BJ (cell line): Measurements from ENCODE around the gene DNAH12. TPM values are rescaled to one million over a fixed set of nuclear protein-coding genes. Genes with fewer than 3 reads are reported as not detected.
"Not testable (repeated sequence)": the region's sequence is repeated elsewhere in the genome, so short reads cannot be mapped to it uniquely, and the experiment has no call there.

Experiments used
- CTCF ChIA-PET: fragments of 350-600 bp; formaldehyde crosslinking; extraction: SDS; loops from one replicate; lab custom pipeline; 2021; ENCODE audit warnings: antibody characterized with exemption, inconsistent platforms; lab: Yijun Ruan, JAX
- POLR2A ChIA-PET: fragments of 300-600 bp; sonication (Branson Sonifier 250); formaldehyde crosslinking; extraction: SDS; loops from one replicate; lab custom pipeline; 2021; ENCODE audit warnings: antibody characterized with exemption; lab: Charles Lee
- DNase-seq: peaks from one replicate; pipeline ENCODE4 v3.0.0-alpha.2; 2011; ENCODE audit warnings: low read depth
- H3K27me3 ChIP-seq: 2 replicates; pipeline ENCODE4 v1.6.0; 2011; ENCODE audit warnings: low read length; ENCODE audit not compliant: control insufficient read depth, insufficient read depth
- H3K36me3 ChIP-seq: 2 replicates; pipeline ENCODE4 v1.5.1; 2011; ENCODE audit warnings: low read length; ENCODE audit not compliant: control insufficient read depth, insufficient read depth
- H3K4me3 ChIP-seq: 2 replicates; pipeline ENCODE4 v1.5.1; 2011; ENCODE audit warnings: low read depth, mild to moderate bottlenecking, control low read depth, low read length
- polyA plus RNA-seq: library from polyadenylated mRNA; depleted of rRNA; stranded (reverse); fragments of >200 nt; gene quantifications from 2 replicates; pipeline ENCODE4 v1.2.3, GENCODE V29; 2011
- TF ChIP-seq, protein P1 (sequence below): IDR thresholded peaks from 2 replicates; pipeline ENCODE4 v1.5.1; 2011; ENCODE audit warnings: low read depth, mild to moderate bottlenecking, control low read depth, inconsistent platforms, low read length, moderate library complexity; ENCODE audit not compliant: insufficient read depth

DNAH12 gene
- polyA plus RNA-seq, 1 experiment, result not detected

DNA sequence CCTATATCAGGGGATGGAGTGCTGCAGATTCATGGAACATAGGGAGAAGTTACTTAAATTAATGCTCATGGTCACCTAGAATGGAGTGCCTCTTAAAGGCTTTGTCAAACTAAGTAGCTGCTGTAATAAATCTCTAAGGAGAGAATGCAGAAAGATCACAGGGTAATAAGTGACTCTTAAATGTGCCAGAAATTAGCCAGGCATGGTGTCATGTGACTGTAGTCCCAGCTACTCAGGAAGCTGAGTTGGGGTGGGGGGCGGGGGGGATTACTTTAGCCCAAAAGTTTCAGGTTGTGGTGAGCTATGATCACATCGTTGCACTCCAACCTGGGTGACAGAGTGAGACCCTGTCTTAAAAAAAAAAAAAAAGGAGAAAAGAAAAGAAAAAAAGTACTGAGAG is 160.7 kb downstream of the DNAH12 start:
- TF ChIP-seq, protein P1, sequence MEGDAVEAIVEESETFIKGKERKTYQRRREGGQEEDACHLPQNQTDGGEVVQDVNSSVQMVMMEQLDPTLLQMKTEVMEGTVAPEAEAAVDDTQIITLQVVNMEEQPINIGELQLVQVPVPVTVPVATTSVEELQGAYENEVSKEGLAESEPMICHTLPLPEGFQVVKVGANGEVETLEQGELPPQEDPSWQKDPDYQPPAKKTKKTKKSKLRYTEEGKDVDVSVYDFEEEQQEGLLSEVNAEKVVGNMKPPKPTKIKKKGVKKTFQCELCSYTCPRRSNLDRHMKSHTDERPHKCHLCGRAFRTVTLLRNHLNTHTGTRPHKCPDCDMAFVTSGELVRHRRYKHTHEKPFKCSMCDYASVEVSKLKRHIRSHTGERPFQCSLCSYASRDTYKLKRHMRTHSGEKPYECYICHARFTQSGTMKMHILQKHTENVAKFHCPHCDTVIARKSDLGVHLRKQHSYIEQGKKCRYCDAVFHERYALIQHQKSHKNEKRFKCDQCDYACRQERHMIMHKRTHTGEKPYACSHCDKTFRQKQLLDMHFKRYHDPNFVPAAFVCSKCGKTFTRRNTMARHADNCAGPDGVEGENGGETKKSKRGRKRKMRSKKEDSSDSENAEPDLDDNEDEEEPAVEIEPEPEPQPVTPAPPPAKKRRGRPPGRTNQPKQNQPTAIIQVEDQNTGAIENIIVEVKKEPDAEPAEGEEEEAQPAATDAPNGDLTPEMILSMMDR, result no peak
- H3K27me3 ChIP-seq, result no peaks in the 10 kb centered on the region; the same call in 1 of the 2 replicates
- no peaks in the 10 kb centered on the region for H3K36me3 ChIP-seq
- POLR2A ChIA-PET, result no interaction called here
- no peak for DNase-seq
- CTCF ChIA-PET, result no interaction called here
- no peak overlapping the region for H3K4me3 ChIP-seq

DNA sequence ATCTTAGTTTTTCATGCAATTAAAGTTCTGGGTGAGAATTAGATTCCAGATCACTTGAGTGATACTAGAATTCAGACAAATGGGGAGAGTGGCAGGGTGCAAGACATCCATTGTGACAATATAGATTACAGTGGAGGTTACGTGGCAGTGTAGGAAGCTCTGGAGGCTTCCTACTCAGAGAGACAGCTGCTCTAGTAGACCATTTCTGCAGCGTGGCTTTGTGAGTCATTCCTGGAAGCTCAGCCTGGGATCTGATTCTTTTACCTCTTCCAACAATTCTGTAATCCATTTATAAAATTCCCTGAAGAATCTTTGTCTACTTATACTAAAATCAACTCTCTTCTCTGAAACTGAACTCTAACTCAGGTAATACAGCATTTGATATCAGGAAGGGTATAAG is 161.2 kb downstream of the DNAH12 start:
- ChIA-PET CTCF (no interaction called here), POLR2A (no interaction called here)
- TF ChIP-seq, protein P1, result no peak
- no peak for DNase-seq
- Histone ChIP-seq H3K4me3 (no peak overlapping the region), H3K27me3 (no peaks in the 10 kb centered on the region; the same call in 1 of the 2 replicates), H3K36me3 (no peaks in the 10 kb centered on the region)

DNA sequence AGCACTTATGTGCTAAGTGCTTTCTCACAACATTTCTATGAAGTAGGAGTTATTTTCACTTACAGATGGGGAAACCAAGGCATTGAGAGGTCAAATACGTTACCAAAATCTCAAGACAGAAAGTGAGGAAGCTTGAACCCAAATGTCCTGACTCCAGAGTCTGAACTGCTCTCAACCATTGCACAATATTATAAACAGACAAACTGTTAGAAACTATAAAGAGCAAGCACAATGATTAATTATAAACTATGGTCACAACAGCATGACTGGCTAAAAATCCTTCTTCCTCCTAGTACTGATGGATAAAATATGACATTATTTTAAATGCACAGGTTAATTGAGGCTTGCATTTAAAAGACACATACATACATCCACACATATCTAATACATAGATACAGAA is 173.8 kb downstream of the DNAH12 start:
- POLR2A ChIA-PET, result no interaction called here
- DNase-seq, result no peak
- Histone ChIP-seq H3K4me3 (no peak overlapping the region), H3K36me3 (no peaks in the 10 kb centered on the region), H3K27me3 (no peaks in the 10 kb centered on the region)
- CTCF ChIA-PET, result no interaction called here
- TF ChIP-seq, protein P1, result no peak

DNA sequence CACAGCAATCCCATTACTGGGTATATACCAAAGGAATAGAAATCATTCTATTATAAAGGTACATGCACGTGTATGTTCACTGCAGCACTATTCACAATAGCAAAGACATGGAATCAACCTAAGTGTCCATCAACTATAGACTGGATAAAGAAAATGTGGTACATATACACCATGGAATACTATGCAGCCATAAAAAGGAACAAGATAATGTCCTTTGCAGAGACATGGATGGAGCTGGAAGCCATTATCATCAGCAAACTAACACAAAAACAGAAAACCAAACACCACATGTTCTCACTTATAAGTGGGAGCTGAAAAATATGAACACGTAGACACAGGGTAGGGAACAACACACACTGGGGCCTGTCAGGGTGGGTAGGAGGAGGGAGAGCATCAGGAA is 179.1 kb downstream of the DNAH12 start:
- DNase-seq, CTCF ChIA-PET, H3K36me3 ChIP-seq, H3K27me3 ChIP-seq, POLR2A ChIA-PET, H3K4me3 ChIP-seq: not testable (repeated sequence)

DNA sequence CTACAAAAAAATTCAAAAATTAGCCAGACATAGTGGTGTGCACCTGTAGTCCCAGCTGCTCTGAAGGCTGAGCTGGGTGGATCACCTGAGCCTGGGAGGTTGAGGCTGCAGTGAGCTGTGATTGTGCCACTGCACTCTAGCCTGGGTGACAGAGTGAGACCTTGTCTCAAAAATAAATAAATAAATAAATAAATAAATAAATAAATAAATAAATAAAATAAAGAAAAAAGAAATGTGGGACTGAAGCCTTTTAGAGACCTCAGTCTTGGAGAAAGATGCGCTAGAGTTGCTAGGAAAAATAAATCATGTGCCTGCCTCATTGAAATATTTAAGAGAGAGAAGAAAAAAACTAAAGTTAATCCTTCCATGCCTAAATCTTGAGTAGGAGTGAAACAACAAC is 187.9 kb downstream of the DNAH12 start:
- H3K36me3 ChIP-seq, DNase-seq, POLR2A ChIA-PET, H3K4me3 ChIP-seq, H3K27me3 ChIP-seq: not testable (repeated sequence)
- CTCF ChIA-PET, result interaction anchor here (0.7 kb wide), 1 partner anchor 36 kb away, joined by 3 read pairs; no protein-coding TSS in a partner anchor

DNA sequence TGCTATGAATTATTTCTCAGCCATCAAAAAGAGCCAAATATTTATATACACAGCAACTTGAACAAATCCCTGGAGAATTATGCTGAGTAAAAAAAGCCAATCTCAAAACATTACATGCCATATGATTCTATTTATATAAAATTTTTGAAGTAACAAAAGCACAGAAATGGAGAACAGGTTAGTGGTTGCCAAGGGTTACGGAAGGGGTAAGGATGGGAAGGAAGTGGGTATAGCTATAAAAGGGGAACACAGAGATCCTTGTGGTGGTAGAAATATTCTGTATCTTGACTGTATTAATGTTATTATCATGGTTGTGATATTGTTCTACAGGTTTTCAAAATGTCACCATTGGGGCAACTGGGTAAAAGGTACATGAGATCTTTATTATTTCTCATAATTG is 189.4 kb downstream of the DNAH12 start:
- no peak for DNase-seq
- no peaks in the 10 kb centered on the region for H3K36me3 ChIP-seq
- no peak overlapping the region for H3K4me3 ChIP-seq
- ChIA-PET CTCF (no interaction called here), POLR2A (no interaction called here)
- TF ChIP-seq, protein P1, result no peak
- H3K27me3 ChIP-seq, result no peaks in the 10 kb centered on the region
